LNCaP clone FGC (cell line): ENCODE measurements around the gene CXXC5.

Source experiments
- DNase-seq: peaks from one replicate; pipeline ENCODE4 v3.0.0-alpha.2; 2011; ENCODE audit warnings: low read depth
- H3K4me3 ChIP-seq: 2 replicates; pipeline ENCODE4 v1.5.1; 2011; ENCODE audit warnings: mild to moderate bottlenecking, low read depth, low read length, control low read depth
- CTCF ChIP-seq: IDR thresholded peaks from 2 replicates; pipeline ENCODE4 v1.5.1; 2012; ENCODE audit warnings: mild to moderate bottlenecking; ENCODE audit not compliant: control insufficient read depth, insufficient read depth; ENCODE audit errors: extremely low read depth

Gene CXXC5

GRCh38 chr5:139670369-139671095, 22.4 kb downstream of the CXXC5 start:
- no peak overlapping the region for H3K4me3 ChIP-seq
- TF ChIP-seq CTCF = peak; percentile 32; the same call in 1 of the 2 replicates
- no peak for DNase-seq

- H3K4me3 ChIP-seq = no peak overlapping the region
- DNase-seq = no peak
- no peak for TF ChIP-seq CTCF
Observed at GRCh38 chr5:139671096-139671841, 23.1 kb downstream of the CXXC5 start.

- no peak for TF ChIP-seq CTCF
- no peak overlapping the region for H3K4me3 ChIP-seq
- DNase-seq = no peak
Observed at GRCh38 chr5:139675213-139675612, 27.1 kb downstream of the CXXC5 start.

GRCh38 chr5:139675825-139676224, 27.7 kb downstream of the CXXC5 start:
- no peak for TF ChIP-seq CTCF
- H3K4me3 ChIP-seq = no peak overlapping the region
- no peak for DNase-seq

- DNase-seq = no peak
- H3K4me3 ChIP-seq = no peak overlapping the region
- TF ChIP-seq CTCF = no peak
Observed at GRCh38 chr5:139676406-139676805, 28.3 kb downstream of the CXXC5 start.

GRCh38 chr5:139676951-139677735, 29.0 kb downstream of the CXXC5 start:
- H3K4me3 ChIP-seq = no peak overlapping the region
- no peak for TF ChIP-seq CTCF
- no peak for DNase-seq
